Measurements from ENCODE around the gene CYP4F11. TPM values are rescaled to one million over a fixed set of nuclear protein-coding genes. Genes with fewer than 3 reads are reported as not detected.
A peak's percentile ranks its signal among the peaks of the same experiment; 100 is the strongest.
"Not testable (repeated sequence)": the region's sequence is repeated elsewhere in the genome, so short reads cannot be mapped to it uniquely, and the experiment has no call there.

The CYP4F11 gene
- total RNA-seq, 3 donors from 2014 or later, result 0.05 to 0.14 (median 0.08) TPM

DNA sequence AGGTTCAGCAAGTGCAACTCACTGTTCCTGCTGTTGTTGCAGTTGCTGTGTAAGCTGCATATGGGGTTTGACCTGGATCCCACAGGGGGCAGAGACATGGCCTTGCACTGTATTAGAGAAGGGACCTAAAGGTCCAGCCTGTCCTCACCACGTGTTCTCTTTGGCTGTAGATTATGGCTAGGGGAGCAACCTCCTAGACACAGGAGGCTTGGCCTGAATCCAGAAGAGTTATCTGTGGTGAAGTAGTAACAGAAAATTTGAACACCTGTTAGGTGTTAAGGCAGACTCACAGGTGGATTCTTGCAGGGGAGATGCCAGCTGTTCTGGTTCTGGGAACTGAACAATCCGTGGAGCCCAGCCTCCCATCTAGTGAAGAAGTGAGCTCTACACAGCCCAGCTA is 3.4 kb upstream of the CYP4F11 start:
- H3K36me3 Mint-ChIP-seq (ENCODE audit: insufficient read depth), result no peaks in the 10 kb centered on the region

GRCh38 chr19:15936950-15937349 is 2.6 kb upstream of the CYP4F11 start:
- H3K27me3 Mint-ChIP-seq (ENCODE audit: low read depth), result peaks cover 14% of the 10 kb centered on the region
- no peak for DNase-seq

More for the DNA sequence above, 3.4 kb upstream of the CYP4F11 start:
- Mint-ChIP-seq H3K9me3 (peaks cover 2% of the 10 kb centered on the region), H3K4me1 (ENCODE audit: low read depth) (no peaks in the 10 kb centered on the region), H3K4me3 (no peak overlapping the region), H3K27me3 (ENCODE audit: low read depth) (peaks cover 17% of the 10 kb centered on the region)
- DNase-seq, result no peak
- no peak for ATAC-seq

DNA sequence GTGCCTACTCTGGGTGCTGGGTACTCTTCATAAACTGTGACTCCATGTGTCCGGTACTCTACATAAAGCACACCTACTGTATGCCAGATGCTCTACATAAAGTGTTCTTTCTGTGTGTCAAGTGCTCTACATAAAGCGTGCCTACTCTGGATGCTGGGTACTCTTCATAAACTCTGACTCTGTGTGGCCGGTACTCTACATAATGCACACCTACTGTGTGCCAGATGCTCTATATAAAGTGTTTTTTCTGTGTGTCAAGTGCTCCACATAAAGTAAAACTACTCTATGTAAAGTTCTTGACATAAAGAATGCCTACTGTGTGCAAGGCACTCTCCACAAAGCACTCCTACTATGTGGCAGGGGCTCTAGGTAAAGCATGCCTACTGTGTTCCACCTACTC is 1.8 kb upstream of the CYP4F11 start:
- H3K4me3 Mint-ChIP-seq, result no peak overlapping the region
- ATAC-seq, result no peak
- peaks cover 16% of the 10 kb centered on the region for H3K27me3 Mint-ChIP-seq (ENCODE audit: low read depth)
- no peaks in the 10 kb centered on the region for H3K36me3 Mint-ChIP-seq (ENCODE audit: insufficient read depth)
- no peak for DNase-seq
- H3K9me3 Mint-ChIP-seq, result peaks cover 2% of the 10 kb centered on the region
- no peaks in the 10 kb centered on the region for H3K4me1 Mint-ChIP-seq (ENCODE audit: low read depth)

More at GRCh38 chr19:15936950-15937349, 2.6 kb upstream of the CYP4F11 start:
- peaks cover 2% of the 10 kb centered on the region for H3K9me3 Mint-ChIP-seq
- no peaks in the 10 kb centered on the region for H3K36me3 Mint-ChIP-seq (ENCODE audit: insufficient read depth)
- no peak overlapping the region for H3K4me3 Mint-ChIP-seq
- ATAC-seq, result no peak
- H3K4me1 Mint-ChIP-seq (ENCODE audit: low read depth), result no peaks in the 10 kb centered on the region

DNA sequence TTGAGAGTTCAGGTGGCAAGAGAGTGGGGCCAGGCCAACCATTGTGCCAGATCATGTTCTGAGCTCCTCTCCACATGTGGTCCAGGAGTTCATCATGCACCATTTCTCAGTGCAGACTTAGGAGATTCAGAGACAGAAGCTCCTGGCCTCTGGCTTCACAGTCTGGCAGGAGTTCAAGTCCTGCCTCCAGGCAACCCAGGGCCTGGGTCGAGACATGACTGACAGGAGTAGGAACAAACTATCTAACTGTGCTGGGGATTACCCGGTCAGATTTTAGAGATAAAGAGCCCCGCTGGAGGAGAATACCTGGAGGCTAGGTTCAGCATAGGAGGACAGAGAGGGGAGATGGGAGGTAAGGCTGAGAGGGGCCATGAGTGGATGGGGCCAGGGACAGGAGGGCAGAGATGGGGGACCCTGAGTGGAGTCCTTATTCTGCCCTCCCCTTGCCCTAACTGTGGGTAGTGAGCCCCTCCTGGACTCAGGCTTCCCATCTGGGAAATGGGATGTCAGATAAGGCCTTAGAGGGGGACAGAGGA is 906 bp upstream of the CYP4F11 start:
- DNase-seq, result no peak
- no peaks in the 10 kb centered on the region for H3K36me3 Mint-ChIP-seq (ENCODE audit: insufficient read depth)
- H3K9me3 Mint-ChIP-seq, result peaks cover 2% of the 10 kb centered on the region
- ATAC-seq, result no peak
- peaks cover 15% of the 10 kb centered on the region for H3K27me3 Mint-ChIP-seq (ENCODE audit: low read depth)
- no peak overlapping the region for H3K4me3 Mint-ChIP-seq
- no peaks in the 10 kb centered on the region for H3K4me1 Mint-ChIP-seq (ENCODE audit: low read depth)

DNA sequence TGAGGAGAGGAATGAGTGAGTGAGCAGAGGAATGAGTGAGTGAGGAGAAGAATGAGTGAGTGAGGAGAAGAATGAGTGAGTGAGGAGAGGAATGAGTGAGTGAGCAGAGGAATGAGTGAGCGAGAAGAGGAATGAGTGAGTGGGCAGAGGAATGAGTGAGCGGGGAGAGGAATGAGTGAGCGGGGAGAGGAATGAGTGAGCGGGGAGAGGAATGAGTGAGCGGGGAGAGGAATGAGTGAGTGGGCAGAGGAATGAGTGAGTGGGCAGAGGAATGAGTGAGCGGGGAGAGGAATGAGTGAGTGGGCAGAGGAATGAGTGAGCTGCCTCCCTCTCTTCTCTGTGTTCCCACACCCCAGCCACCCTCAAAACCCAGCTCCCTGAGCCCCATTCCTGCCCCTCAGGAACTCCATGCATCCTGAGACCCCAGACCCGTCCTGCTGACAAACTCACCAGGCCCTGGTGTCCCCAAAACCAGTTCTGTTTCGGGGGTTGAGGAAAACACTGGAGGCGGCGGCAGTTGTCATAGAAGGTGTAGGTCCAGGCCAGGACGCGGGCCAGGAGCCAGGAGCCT is 483 bp downstream of the CYP4F11 start:
- not testable (repeated sequence) for DNase-seq; H3K4me3 Mint-ChIP-seq; ATAC-seq; H3K9me3 Mint-ChIP-seq; H3K36me3 Mint-ChIP-seq (ENCODE audit: insufficient read depth); H3K4me1 Mint-ChIP-seq (ENCODE audit: low read depth)
- peaks cover 22% of the 10 kb centered on the region for H3K27me3 Mint-ChIP-seq (ENCODE audit: low read depth)

DNA sequence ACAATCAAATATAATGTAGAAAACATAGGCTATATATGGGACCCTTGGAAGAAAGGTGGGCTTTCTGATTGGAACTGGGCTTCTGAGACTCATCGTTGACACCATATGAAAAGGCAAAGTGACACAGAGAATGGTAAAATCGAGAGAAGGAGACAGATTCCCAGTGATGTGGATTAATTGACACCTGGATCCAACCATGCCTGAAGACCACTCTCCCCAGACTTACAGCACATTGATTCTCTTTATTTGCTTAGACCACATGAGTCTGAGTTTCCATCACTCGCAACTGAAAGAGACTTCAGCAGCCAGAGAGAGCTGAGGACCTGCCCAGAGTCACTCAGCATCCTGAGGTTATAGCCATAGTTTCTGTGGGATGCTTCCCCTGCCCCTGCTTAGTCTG is 6.0 kb downstream of the CYP4F11 start:
- Mint-ChIP-seq H3K9me3 (no peaks in the 10 kb centered on the region), H3K27me3 (ENCODE audit: low read depth) (peaks cover 44% of the 10 kb centered on the region), H3K36me3 (ENCODE audit: insufficient read depth) (no peaks in the 10 kb centered on the region), H3K4me3 (no peak overlapping the region), H3K4me1 (ENCODE audit: low read depth) (no peaks in the 10 kb centered on the region)
- DNase-seq, result no peak
- ATAC-seq, result no peak

DNA sequence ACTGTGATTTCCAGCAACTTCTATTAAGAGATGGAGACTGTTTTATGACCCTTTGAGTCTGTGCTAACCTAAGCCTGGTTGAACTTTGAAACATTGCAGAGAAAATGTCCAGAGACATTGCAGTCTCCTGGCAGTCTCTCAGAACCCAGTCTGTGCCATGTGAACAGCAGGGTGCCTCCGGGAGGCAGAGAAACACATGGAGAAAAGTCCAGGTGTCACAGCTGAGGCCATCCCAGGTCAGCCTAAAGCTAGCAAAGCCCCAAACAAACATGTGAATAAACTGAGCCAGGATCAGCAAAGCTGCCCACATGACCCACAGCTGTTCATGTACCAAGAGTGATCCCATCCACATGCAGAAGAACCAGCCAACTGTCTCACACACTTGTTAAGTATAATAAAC is 7.8 kb downstream of the CYP4F11 start:
- H3K27me3 Mint-ChIP-seq (ENCODE audit: low read depth), result peaks cover 51% of the 10 kb centered on the region
- H3K4me1 Mint-ChIP-seq (ENCODE audit: low read depth), result no peaks in the 10 kb centered on the region
- H3K4me3 Mint-ChIP-seq, result no peak overlapping the region
- DNase-seq (no peak), ATAC-seq (no peak)
- no peaks in the 10 kb centered on the region for H3K9me3 Mint-ChIP-seq
- H3K36me3 Mint-ChIP-seq (ENCODE audit: insufficient read depth), result no peaks in the 10 kb centered on the region

GRCh38 chr19:15923702-15924101 is 10.6 kb downstream of the CYP4F11 start:
- no peaks in the 10 kb centered on the region for H3K9me3 Mint-ChIP-seq
- H3K4me1 Mint-ChIP-seq (ENCODE audit: low read depth), result no peaks in the 10 kb centered on the region
- DNase-seq (no peak), ATAC-seq (no peak)
- H3K36me3 Mint-ChIP-seq (ENCODE audit: insufficient read depth), result no peaks in the 10 kb centered on the region
- H3K4me3 Mint-ChIP-seq, result no peak overlapping the region
- H3K27me3 Mint-ChIP-seq (ENCODE audit: low read depth), result peaks cover 43% of the 10 kb centered on the region

GRCh38 chr19:15922021-15922420 is 12.3 kb downstream of the CYP4F11 start:
- Mint-ChIP-seq H3K4me1 (ENCODE audit: low read depth) (no peaks in the 10 kb centered on the region), H3K9me3 (no peaks in the 10 kb centered on the region), H3K4me3 (no peak overlapping the region), H3K36me3 (ENCODE audit: insufficient read depth) (no peaks in the 10 kb centered on the region), H3K27me3 (ENCODE audit: low read depth) (peaks cover 40% of the 10 kb centered on the region)
- ATAC-seq (no peak), DNase-seq (no peak)

- DNase-seq, result no peak
- peaks cover 45% of the 10 kb centered on the region for H3K27me3 Mint-ChIP-seq (ENCODE audit: low read depth)
- no peak for ATAC-seq
- no peaks in the 10 kb centered on the region for H3K4me1 Mint-ChIP-seq (ENCODE audit: low read depth)
- peaks cover 9% of the 10 kb centered on the region for H3K9me3 Mint-ChIP-seq
- H3K36me3 Mint-ChIP-seq (ENCODE audit: insufficient read depth), result no peaks in the 10 kb centered on the region
- H3K4me3 Mint-ChIP-seq, result no peak overlapping the region
Measured at GRCh38 chr19:15919243-15919642, 15.1 kb downstream of the CYP4F11 start.

GRCh38 chr19:15915109-15915508 is 19.2 kb downstream of the CYP4F11 start:
- no peak for ATAC-seq
- peaks cover 9% of the 10 kb centered on the region for H3K9me3 Mint-ChIP-seq
- no peaks in the 10 kb centered on the region for H3K36me3 Mint-ChIP-seq (ENCODE audit: insufficient read depth)
- no peak overlapping the region for H3K4me3 Mint-ChIP-seq
- peaks cover 63% of the 10 kb centered on the region for H3K27me3 Mint-ChIP-seq (ENCODE audit: low read depth)
- DNase-seq, result no peak
- H3K4me1 Mint-ChIP-seq (ENCODE audit: low read depth), result no peaks in the 10 kb centered on the region

DNA sequence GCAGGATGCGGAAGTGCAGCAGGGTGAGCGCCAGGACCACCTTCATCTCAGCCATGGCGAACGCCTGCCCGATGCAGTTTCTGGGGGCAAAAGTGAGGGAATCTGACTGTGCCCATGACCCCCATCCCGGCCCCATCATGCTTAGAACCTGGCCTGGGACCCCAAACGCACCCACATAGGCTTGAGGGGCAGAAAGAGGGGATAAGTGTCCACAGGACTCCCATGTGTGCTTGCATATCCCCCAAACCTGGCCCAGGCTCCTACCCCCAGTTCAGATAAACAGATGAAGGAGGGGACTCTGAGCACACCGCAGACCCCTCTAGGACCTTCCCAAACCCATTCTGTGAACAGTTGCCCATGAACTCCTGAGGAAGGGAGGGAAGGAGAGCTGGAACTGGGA is 20.5 kb downstream of the CYP4F11 start:
- H3K4me3 Mint-ChIP-seq, result no peak overlapping the region
- DNase-seq (no peak), ATAC-seq (no peak)
- no peaks in the 10 kb centered on the region for H3K4me1 Mint-ChIP-seq (ENCODE audit: low read depth)
- H3K27me3 Mint-ChIP-seq (ENCODE audit: low read depth), result peaks cover 67% of the 10 kb centered on the region
- no peaks in the 10 kb centered on the region for H3K36me3 Mint-ChIP-seq (ENCODE audit: insufficient read depth)
- peaks cover 9% of the 10 kb centered on the region for H3K9me3 Mint-ChIP-seq

DNA sequence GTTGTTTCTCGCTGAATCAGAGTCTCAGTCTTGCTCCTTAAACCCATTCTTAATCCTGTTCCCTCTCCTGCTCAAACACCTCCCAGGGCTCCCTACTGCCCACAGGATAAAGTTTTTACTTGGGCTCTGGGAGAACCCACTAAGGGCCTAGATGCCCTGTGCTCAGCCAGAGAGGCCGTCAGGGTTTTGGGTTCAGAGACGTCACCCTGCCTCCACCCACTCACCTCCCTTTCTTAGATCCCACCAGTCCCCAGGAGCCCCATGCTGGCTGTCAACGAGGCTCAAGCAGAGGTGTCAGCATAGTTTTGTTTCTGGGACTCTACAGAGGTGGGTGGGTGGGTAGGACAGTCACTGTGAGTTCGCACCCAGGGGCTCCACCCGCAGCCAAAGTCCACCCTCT is 20.9 kb downstream of the CYP4F11 start:
- ATAC-seq (no peak), DNase-seq (no peak)
- Mint-ChIP-seq H3K27me3 (ENCODE audit: low read depth) (peaks cover 71% of the 10 kb centered on the region), H3K36me3 (ENCODE audit: insufficient read depth) (no peaks in the 10 kb centered on the region), H3K4me1 (ENCODE audit: low read depth) (no peaks in the 10 kb centered on the region), H3K9me3 (peaks cover 9% of the 10 kb centered on the region), H3K4me3 (no peak overlapping the region)

- DNase-seq (no peak), ATAC-seq (peak; percentile 25 to 30)
- H3K9me3 Mint-ChIP-seq, result peaks cover 9% of the 10 kb centered on the region
- no peaks in the 10 kb centered on the region for H3K4me1 Mint-ChIP-seq (ENCODE audit: low read depth)
- peaks cover 66% of the 10 kb centered on the region for H3K27me3 Mint-ChIP-seq (ENCODE audit: low read depth)
- H3K36me3 Mint-ChIP-seq (ENCODE audit: insufficient read depth), result no peaks in the 10 kb centered on the region
- H3K4me3 Mint-ChIP-seq, result no peak overlapping the region
Measured at GRCh38 chr19:15911599-15912235, 22.6 kb downstream of the CYP4F11 start.

GRCh38 chr19:15905026-15905425 is 29.3 kb downstream of the CYP4F11 start:
- H3K9me3 Mint-ChIP-seq, result peaks cover 17% of the 10 kb centered on the region
- peaks cover 60% of the 10 kb centered on the region for H3K27me3 Mint-ChIP-seq (ENCODE audit: low read depth)
- no peak for DNase-seq
- no peak overlapping the region for H3K4me3 Mint-ChIP-seq
- ATAC-seq, result no peak
- no peaks in the 10 kb centered on the region for H3K36me3 Mint-ChIP-seq (ENCODE audit: insufficient read depth)
- H3K4me1 Mint-ChIP-seq (ENCODE audit: low read depth), result peaks cover 5% of the 10 kb centered on the region
